Spleen (tissue), 7 donors: ENCODE measurements around the gene PNPO.

Source experiments
- POLR2A ChIP-seq, 3 donors: fragments of 450-650 bp; IDR thresholded peaks; one replicate each; pipeline ENCODE4 v1.5.1; 2017; ENCODE audit warnings: antibody characterized with exemption in 3 of 3, mild to moderate bottlenecking in 1 of 3
- TF ChIP-seq, protein P1 (sequence below), 11 experiments: fragments of 200-600 bp in 7 of 11; fragments of 450-650 bp in 4 of 11; sonication (generic) in 4 of 11; IDR thresholded peaks in 8 of 11; conservative IDR thresholded peaks in 3 of 11; 1 replicate in 7 of 11; 2 replicates in 4 of 11; pipeline versions ENCODE4 v1.4.0 to v1.8.0; 2016 to 2021; ENCODE audit warnings: antibody characterized with exemption in 11 of 11, inconsistent platforms in 4 of 11, mild to moderate bottlenecking in 1 of 11
- donor health status: DM: no; HTN: no; CAD: no; lungs with moderate emphysema.
- donor health status: DM: no; HTN: no; CAD: no.
- donor health status: DM: no; HTN: no; CAD: no.

DNA sequence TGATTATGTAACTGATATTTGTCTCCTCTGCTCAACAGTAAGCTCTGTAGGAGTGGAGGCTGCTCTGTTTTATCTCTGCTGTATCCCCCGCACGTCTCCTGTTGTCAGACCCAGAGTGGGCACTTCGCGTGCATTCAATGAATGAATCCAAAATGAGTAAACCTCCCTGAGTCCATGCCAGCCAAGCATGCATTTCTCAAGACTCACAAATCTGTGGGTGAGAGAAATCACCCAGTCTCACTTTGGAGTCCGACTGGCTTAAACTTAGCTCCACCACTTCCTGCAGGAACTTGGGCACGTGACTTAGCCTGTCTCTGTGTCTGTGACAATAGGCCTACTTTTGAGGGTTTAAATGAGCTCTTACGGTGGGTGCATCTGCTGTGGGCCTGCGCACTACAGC, 3.7 kb downstream of the PNPO start:
- no peak for TF ChIP-seq POLR2A (IDR thresholded peaks at IDR 0.05)
- TF ChIP-seq, protein P1, sequence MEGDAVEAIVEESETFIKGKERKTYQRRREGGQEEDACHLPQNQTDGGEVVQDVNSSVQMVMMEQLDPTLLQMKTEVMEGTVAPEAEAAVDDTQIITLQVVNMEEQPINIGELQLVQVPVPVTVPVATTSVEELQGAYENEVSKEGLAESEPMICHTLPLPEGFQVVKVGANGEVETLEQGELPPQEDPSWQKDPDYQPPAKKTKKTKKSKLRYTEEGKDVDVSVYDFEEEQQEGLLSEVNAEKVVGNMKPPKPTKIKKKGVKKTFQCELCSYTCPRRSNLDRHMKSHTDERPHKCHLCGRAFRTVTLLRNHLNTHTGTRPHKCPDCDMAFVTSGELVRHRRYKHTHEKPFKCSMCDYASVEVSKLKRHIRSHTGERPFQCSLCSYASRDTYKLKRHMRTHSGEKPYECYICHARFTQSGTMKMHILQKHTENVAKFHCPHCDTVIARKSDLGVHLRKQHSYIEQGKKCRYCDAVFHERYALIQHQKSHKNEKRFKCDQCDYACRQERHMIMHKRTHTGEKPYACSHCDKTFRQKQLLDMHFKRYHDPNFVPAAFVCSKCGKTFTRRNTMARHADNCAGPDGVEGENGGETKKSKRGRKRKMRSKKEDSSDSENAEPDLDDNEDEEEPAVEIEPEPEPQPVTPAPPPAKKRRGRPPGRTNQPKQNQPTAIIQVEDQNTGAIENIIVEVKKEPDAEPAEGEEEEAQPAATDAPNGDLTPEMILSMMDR (IDR thresholded peaks at IDR 0.05 in 8 of 11, conservative IDR thresholded peaks at IDR 0.05 in 3 of 11), result no peak
